Kidney (tissue), 14 donors: Measurements from ENCODE around the gene CMTM5. TPM values are rescaled to one million over a fixed set of nuclear protein-coding genes. Genes with fewer than 3 reads are reported as not detected.

Experiments used
- DNase-seq, 5 donors: peaks; one replicate each; pipeline ENCODE4 v3.0.0-alpha.2; 2013 to 2020
- FAIRE-seq: peaks from 2 replicates; lab custom pipeline; 2012; peaks lifted over from hg19 to GRCh38; lab: Jason Lieb, UNC
- H3K27ac ChIP-seq, 2 donors: one replicate each; pipeline ENCODE4 v1.7.0; 2013; ENCODE audit warnings: low read depth in 2 of 2, low read length in 2 of 2, inconsistent platforms in 1 of 2
- H3K27me3 ChIP-seq: one replicate; pipeline ENCODE4 v1.7.1; 2013; ENCODE audit warnings: low read length, inconsistent platforms; ENCODE audit not compliant: control insufficient read depth, insufficient read depth
- H3K36me3 ChIP-seq, 3 donors: one replicate each; pipeline versions ENCODE4 v1.7.0 to v1.7.1; 2013; ENCODE audit warnings: low read length in 3 of 3, control low read depth in 1 of 3, inconsistent platforms in 1 of 3; ENCODE audit not compliant: insufficient read depth in 3 of 3, control insufficient read depth in 2 of 3
- H3K4me1 ChIP-seq, 3 donors: one replicate each; pipeline versions ENCODE4 v1.7.0 to v1.7.1; 2013; ENCODE audit warnings: low read length in 3 of 3, inconsistent platforms in 1 of 3, low read depth in 1 of 3; ENCODE audit not compliant: control insufficient read depth in 2 of 3, insufficient read depth in 2 of 3
- H3K4me3 ChIP-seq, 3 donors: one replicate each; pipeline versions ENCODE4 v1.7.0 to v1.8.1; 2013; ENCODE audit warnings: low read length in 3 of 3, control low read depth in 1 of 3, inconsistent platforms in 1 of 3
- H3K9ac ChIP-seq, 3 donors: one replicate each; pipeline versions ENCODE4 v1.7.0 to v1.7.1; 2013; ENCODE audit warnings: low read length in 3 of 3, control low read depth in 1 of 3, inconsistent platforms in 1 of 3
- H3K9me3 ChIP-seq, 3 donors: one replicate each; pipeline versions ENCODE4 v1.7.0 to v1.7.1; 2013; ENCODE audit warnings: low read length in 3 of 3, control low read depth in 1 of 3, inconsistent platforms in 1 of 3; ENCODE audit not compliant: control insufficient read depth in 2 of 3, insufficient read depth in 1 of 3
- intact Hi-C: fragments of 100-400 bp; cut with DNase I; formaldehyde crosslinking; loops from one replicate; pipeline ENCODE4 v1.11.1; 2022
- polyA plus RNA-seq: library from polyadenylated mRNA; stranded (reverse); fragments of 350-450 nt; fragmentation: Illumina TruSeq; extraction: RNeasy Lipid Tissue Mini Kit (QIAGEN cat#74804); gene quantifications from one replicate; pipeline ENCODE4 v1.2.3, GENCODE V29; 2014; ENCODE audit warnings: low read depth, low replicate concordance; ENCODE audit not compliant: insufficient read depth
- total RNA-seq: library from RNA; stranded (reverse); fragmentation: NEBNext Ultra II Directional; extraction: Animal tissue kit (Norgen Biotek cat#: 25700); gene quantifications from one replicate; pipeline ENCODE4 v1.2.1, GENCODE V29; 2021
- TF ChIP-seq, protein P1 (sequence below): IDR thresholded peaks from 3 replicates; pipeline ENCODE4 v1.5.1; 2012; ENCODE audit warnings: mild to moderate bottlenecking, moderate library complexity, borderline replicate concordance; ENCODE audit not compliant: insufficient read depth; ENCODE audit errors: extremely low read depth
- donor health status: control.
- donor health status: control.
- donor health status: control.
- donor health status: control.
- donor health status: control.
- donor health status: DM: yes; HTN: yes; CAD: no.
- donor health status: Normal renal cell carcinoma (clear cell type).

The CMTM5 gene
- total and polyA plus RNA-seq, 2 donors from 2014 or later: 0.54 to 1.1 TPM

DNA sequence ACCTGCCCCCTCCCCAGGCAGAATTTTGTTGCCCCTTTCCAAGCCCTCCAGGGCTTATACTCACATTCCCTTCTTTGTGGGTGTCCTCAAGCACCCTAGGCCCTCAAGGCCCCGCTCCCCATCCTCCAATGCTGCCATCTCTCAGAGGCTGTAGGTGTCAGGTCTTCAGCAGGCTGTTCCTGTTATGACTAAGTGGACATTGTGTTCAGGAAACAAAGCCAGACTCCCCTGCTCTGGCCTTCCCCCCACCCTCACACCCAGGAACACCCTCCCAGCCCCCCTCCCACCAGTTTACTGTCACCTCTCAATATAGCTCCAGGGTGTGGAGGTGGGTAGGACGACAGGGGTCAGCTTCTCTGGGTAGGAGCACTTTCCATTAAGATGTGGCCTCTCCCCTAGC, 32.6 kb downstream of the CMTM5 start:
- Histone ChIP-seq H3K27me3 (no peaks in the 10 kb centered on the region), H3K4me1 (no peaks in the 10 kb centered on the region), H3K27ac (no peak overlapping the region), H3K36me3 (no peaks in the 10 kb centered on the region), H3K9ac (no peak overlapping the region), H3K4me3 (no peak overlapping the region), H3K9me3 (no peaks in the 10 kb centered on the region)
- DNase-seq (no peak), FAIRE-seq (no peak)
- intact Hi-C loops: no loop called here
- TF ChIP-seq, protein P1, sequence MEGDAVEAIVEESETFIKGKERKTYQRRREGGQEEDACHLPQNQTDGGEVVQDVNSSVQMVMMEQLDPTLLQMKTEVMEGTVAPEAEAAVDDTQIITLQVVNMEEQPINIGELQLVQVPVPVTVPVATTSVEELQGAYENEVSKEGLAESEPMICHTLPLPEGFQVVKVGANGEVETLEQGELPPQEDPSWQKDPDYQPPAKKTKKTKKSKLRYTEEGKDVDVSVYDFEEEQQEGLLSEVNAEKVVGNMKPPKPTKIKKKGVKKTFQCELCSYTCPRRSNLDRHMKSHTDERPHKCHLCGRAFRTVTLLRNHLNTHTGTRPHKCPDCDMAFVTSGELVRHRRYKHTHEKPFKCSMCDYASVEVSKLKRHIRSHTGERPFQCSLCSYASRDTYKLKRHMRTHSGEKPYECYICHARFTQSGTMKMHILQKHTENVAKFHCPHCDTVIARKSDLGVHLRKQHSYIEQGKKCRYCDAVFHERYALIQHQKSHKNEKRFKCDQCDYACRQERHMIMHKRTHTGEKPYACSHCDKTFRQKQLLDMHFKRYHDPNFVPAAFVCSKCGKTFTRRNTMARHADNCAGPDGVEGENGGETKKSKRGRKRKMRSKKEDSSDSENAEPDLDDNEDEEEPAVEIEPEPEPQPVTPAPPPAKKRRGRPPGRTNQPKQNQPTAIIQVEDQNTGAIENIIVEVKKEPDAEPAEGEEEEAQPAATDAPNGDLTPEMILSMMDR: no peak

DNA sequence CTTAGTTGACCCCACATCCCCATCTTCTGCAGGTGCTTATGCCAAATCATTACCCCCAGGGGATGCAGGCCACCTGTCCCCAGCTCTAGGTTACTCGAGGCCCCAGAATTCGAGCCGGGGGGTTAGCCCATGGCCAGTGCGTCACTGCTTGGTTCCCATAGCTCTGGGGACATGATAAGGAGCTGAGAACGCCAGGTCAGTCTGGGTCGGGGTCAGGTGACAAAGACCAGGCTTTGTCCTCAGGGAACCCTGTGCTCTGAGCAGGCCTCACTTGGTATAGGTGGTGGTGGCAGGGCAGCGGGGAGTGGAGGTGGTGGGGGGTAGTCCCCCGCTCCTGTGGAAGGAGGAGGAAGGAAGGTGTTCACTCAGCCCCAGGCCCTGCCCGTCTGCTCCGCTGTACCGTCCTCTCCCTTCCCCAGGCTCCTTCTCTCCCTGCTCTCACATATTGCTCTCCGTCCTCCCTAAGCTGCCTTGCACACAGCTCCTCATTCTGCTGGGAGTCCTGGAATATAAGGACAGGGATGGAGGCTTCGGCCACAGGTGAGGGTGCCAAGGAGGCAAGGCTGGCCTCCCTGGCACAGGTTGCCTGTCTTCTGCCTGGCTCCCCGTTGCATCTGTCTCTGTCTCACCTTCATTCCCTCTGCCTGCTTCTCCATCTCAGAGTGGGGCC, 33.3 kb downstream of the CMTM5 start:
- no peak overlapping the region for H3K27ac ChIP-seq
- no peak for DNase-seq
- no peak overlapping the region for H3K9ac ChIP-seq
- no peaks in the 10 kb centered on the region for H3K9me3 ChIP-seq
- FAIRE-seq: no peak
- no peaks in the 10 kb centered on the region for H3K36me3 ChIP-seq
- H3K4me1 ChIP-seq: no peaks in the 10 kb centered on the region
- TF ChIP-seq, protein P1: no peak
- intact Hi-C loops: no loop called here
- no peaks in the 10 kb centered on the region for H3K27me3 ChIP-seq
- no peak overlapping the region for H3K4me3 ChIP-seq

DNA sequence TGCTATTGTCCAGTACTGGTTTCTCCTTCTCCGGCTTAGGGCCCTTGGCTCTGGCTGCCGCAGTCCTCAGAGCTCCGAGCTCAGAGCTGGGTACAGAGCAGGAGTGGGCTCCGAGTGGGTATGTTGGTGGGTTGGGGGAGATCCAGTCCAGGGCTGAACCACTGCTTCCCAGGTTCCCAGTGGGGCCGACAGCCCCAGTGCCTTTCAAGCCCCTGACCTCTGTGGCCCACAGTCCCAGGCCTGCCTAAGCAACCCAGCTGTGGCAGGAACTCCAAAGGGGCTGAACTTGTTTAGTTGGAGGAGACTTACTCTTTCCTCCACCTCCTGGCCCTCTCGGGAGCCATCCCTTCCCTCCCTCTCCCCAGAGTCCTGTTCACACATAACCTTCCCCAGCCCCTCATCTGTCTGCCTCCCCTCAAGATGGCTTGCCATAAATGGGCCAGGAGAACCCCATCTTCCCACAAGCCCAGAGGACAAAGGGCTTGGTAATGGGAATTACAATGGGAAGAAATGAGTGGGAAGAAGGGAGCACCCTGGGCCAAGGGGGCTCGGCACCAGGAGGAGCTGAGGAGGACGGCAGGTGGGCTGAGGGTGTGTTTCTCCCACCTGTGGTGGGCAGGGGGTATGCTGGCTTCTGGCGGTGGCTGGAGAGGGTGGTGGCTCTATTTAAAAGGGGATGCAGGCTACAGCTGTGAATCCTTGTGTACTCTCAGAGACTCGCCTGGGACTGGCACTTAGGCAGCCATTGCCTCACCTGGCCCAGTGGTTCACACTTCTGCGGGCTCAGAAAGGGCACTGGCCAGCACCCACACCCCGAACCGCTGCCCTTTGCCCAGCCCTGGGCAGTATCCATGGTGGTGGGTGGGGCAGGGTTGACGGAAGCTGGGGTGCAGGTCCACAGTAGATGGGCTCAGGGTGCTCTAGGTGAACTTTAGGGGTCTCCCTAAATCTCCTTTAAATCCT, 35.0 kb downstream of the CMTM5 start:
- DNase-seq (no peak), FAIRE-seq (no peak)
- TF ChIP-seq, protein P1: no peak
- intact Hi-C loops: no loop called here
- no peaks in the 10 kb centered on the region for H3K36me3 ChIP-seq
- H3K27me3 ChIP-seq: no peaks in the 10 kb centered on the region
- H3K9ac ChIP-seq: no peak overlapping the region
- no peak overlapping the region for H3K27ac ChIP-seq
- H3K4me1 ChIP-seq: no peaks in the 10 kb centered on the region
- no peaks in the 10 kb centered on the region for H3K9me3 ChIP-seq
- no peak overlapping the region for H3K4me3 ChIP-seq
